Transverse colon (tissue), 4 donors: ENCODE results near the gene TUSC7. TPM values are rescaled to one million over a fixed set of nuclear protein-coding genes. Genes with fewer than 3 reads are reported as not detected.

Experiments used
- DNase-seq: peaks from one replicate; pipeline ENCODE4 v3.0.0-alpha.2; 2019
- H3K27ac ChIP-seq, 4 donors: fragments of 200-600 bp; sonication (generic); 2 replicates each; pipeline ENCODE4 v1.5.1; 2016 to 2018; ENCODE audit warnings: inconsistent platforms in 4 of 4
- H3K27me3 ChIP-seq: fragments of 200-600 bp; sonication (generic); 2 replicates; pipeline ENCODE4 v1.5.1; 2017; ENCODE audit warnings: inconsistent platforms
- H3K36me3 ChIP-seq, 4 donors: fragments of 200-600 bp; sonication (generic); 2 replicates each; pipeline ENCODE4 v1.5.1; 2017 to 2019; ENCODE audit warnings: inconsistent platforms in 4 of 4
- H3K4me1 ChIP-seq, 4 donors: fragments of 200-600 bp; sonication (generic); 2 replicates each; pipeline ENCODE4 v1.5.1; 2017 to 2020; ENCODE audit warnings: inconsistent platforms in 4 of 4
- H3K4me3 ChIP-seq, 4 donors: fragments of 200-600 bp; sonication (generic); 1 replicate in 1 of 4; 2 replicates in 3 of 4; pipeline versions ENCODE4 v1.5.1 to v1.6.1; 2017 to 2019; ENCODE audit warnings: inconsistent platforms in 4 of 4
- H3K9me3 ChIP-seq, 2 donors: fragments of 200-600 bp; sonication (generic); 2 replicates each; pipeline ENCODE4 v1.5.1; 2017 to 2019; ENCODE audit warnings: inconsistent platforms in 2 of 2
- CTCF ChIP-seq, 5 experiments: fragments of 200-600 bp in 3 of 5; fragments of 450-650 bp in 2 of 5; sonication (generic) in 3 of 5; IDR thresholded peaks; 1 replicate in 2 of 5; 2 replicates in 3 of 5; pipeline ENCODE4 v1.5.1; 2016 to 2017; ENCODE audit warnings: antibody characterized with exemption in 5 of 5, inconsistent platforms in 3 of 5, mild to moderate bottlenecking in 2 of 5, moderate library complexity in 1 of 5
- EP300 ChIP-seq: sonication (generic); formaldehyde crosslinking; IDR thresholded peaks from one replicate; pipeline ENCODE4 v1.6.1; 2017; ENCODE audit warnings: antibody characterized with exemption, low read depth
- POLR2A ChIP-seq: fragments of 450-650 bp; IDR thresholded peaks from one replicate; pipeline ENCODE4 v1.6.1; 2016; ENCODE audit warnings: antibody characterized with exemption, mild to moderate bottlenecking, moderate library complexity
- POLR2AphosphoS5 ChIP-seq, 3 donors: sonication (generic); formaldehyde crosslinking; IDR thresholded peaks; one replicate each; pipeline ENCODE4 v1.6.1; 2016; ENCODE audit warnings: antibody characterized with exemption in 3 of 3
- WGBS, 2 donors: methylation state at CpG; one replicate each; pipeline ENCODE4 v1.1.5; 2018; ENCODE audit warnings: low coverage in 1 of 2; 5-methylcytosine and 5-hydroxymethylcytosine counted together
- in situ Hi-C, 4 donors: fragments of 200-750 bp; cut with MboI; loops; one replicate each; pipeline versions ENCODE4 v1.15.0 to v1.15.1; 2017; ENCODE audit warnings: low sequenced_read_pairs in 3 of 4, low pct_ligation_motif_present in 1 of 4, low pct_unique_long_range_greater_than_20kb in 1 of 4
- intact Hi-C: fragments of 100-400 bp; cut with DNase I; formaldehyde crosslinking; loops from one replicate; pipeline ENCODE4 v1.15.1; 2023; ENCODE audit warnings: low total_unique reads
- total RNA-seq, 4 donors: library from RNA; depleted of rRNA; stranded (reverse); fragments of >200 nt; gene quantifications; one replicate each; pipeline ENCODE4 v1.1.0, GENCODE V29; 2016

Gene TUSC7
- total RNA-seq, 4 donors from 2014 or later, result not detected

GRCh38 chr3:116740293-116740692 is 30.7 kb downstream of the TUSC7 start:
- H3K4me1 ChIP-seq, result no peaks in the 10 kb centered on the region
- DNase-seq, result no peak
- no peak overlapping the region for H3K4me3 ChIP-seq
- H3K9me3 ChIP-seq, result no peaks in the 10 kb centered on the region
- no peak overlapping the region for H3K27ac ChIP-seq
- WGBS, 2 donors, result 75 to 100% methylated on average over 1 to 2 of the region's 2 CpGs
- no peak for TF ChIP-seq EP300
- TF ChIP-seq POLR2AphosphoS5 (IDR thresholded peaks at IDR 0.05), result no peak
- no peak for TF ChIP-seq CTCF (IDR thresholded peaks at IDR 0.05)
- no peak for TF ChIP-seq POLR2A
- H3K27me3 ChIP-seq, result no peaks in the 10 kb centered on the region
- H3K36me3 ChIP-seq, result no peaks in the 10 kb centered on the region
- intact Hi-C loops (no loop called here), in situ Hi-C loops (no loop called here)

GRCh38 chr3:116741467-116741866 is 31.9 kb downstream of the TUSC7 start:
- DNase-seq, result no peak
- intact Hi-C loops, result no loop called here
- H3K36me3 ChIP-seq, result no peaks in the 10 kb centered on the region
- H3K27ac ChIP-seq, result no peak overlapping the region
- no peaks in the 10 kb centered on the region for H3K9me3 ChIP-seq
- no peak overlapping the region for H3K4me3 ChIP-seq
- WGBS, 2 donors, result 48 to 50% methylated on average over 1 of the region's 1 CpG
- no peak for TF ChIP-seq CTCF (IDR thresholded peaks at IDR 0.05)
- TF ChIP-seq POLR2A, result no peak
- TF ChIP-seq POLR2AphosphoS5 (IDR thresholded peaks at IDR 0.05), result no peak
- no peak for TF ChIP-seq EP300
- in situ Hi-C loops, result no loop called here
- no peaks in the 10 kb centered on the region for H3K27me3 ChIP-seq
- no peaks in the 10 kb centered on the region for H3K4me1 ChIP-seq

- Histone ChIP-seq H3K27ac (no peak overlapping the region), H3K4me1 (no peaks in the 10 kb centered on the region), H3K27me3 (no peaks in the 10 kb centered on the region), H3K36me3 (no peaks in the 10 kb centered on the region), H3K4me3 (no peak overlapping the region), H3K9me3 (no peaks in the 10 kb centered on the region)
- no peak for DNase-seq
- TF ChIP-seq POLR2A (no peak), EP300 (no peak), POLR2AphosphoS5 (IDR thresholded peaks at IDR 0.05) (no peak), CTCF (IDR thresholded peaks at IDR 0.05) (no peak)
- intact Hi-C loops, result no loop called here
- in situ Hi-C loops, result no loop called here
Measured at GRCh38 chr3:116743062-116743461, 33.5 kb downstream of the TUSC7 start.

- no peak overlapping the region for H3K4me3 ChIP-seq
- no peak for DNase-seq
- TF ChIP-seq POLR2A, result no peak
- no peak for TF ChIP-seq EP300
- TF ChIP-seq POLR2AphosphoS5 (IDR thresholded peaks at IDR 0.05), result no peak
- no peak for TF ChIP-seq CTCF (IDR thresholded peaks at IDR 0.05)
- H3K27me3 ChIP-seq, result no peaks in the 10 kb centered on the region
- no peak overlapping the region for H3K27ac ChIP-seq
- in situ Hi-C loops, result no loop called here
- intact Hi-C loops, result no loop called here
- H3K4me1 ChIP-seq, result no peaks in the 10 kb centered on the region
- no peaks in the 10 kb centered on the region for H3K9me3 ChIP-seq
- 10 to 17% methylated on average over 3 of the region's 3 CpGs for WGBS, 2 donors
- no peaks in the 10 kb centered on the region for H3K36me3 ChIP-seq
Measured at GRCh38 chr3:116749388-116749787, 39.8 kb downstream of the TUSC7 start.
